Prostate gland (tissue), 2 donors: ENCODE measurements around the gene AMPH.

ENCODE experiments used
- POLR2AphosphoS5 ChIP-seq: sonication (generic); formaldehyde crosslinking; IDR thresholded peaks from one replicate; pipeline ENCODE4 v1.6.1; 2017; ENCODE audit warnings: antibody characterized with exemption
- TF ChIP-seq, protein P1 (sequence below), 4 experiments: fragments of 200-600 bp in 2 of 4; fragments of 450-650 bp in 2 of 4; sonication (generic) in 2 of 4; IDR thresholded peaks; 1 replicate in 3 of 4; 2 replicates in 1 of 4; pipeline ENCODE4 v1.5.1; 2016 to 2019; ENCODE audit warnings: antibody characterized with exemption in 4 of 4, mild to moderate bottlenecking in 2 of 4, moderate library complexity in 2 of 4

DNA sequence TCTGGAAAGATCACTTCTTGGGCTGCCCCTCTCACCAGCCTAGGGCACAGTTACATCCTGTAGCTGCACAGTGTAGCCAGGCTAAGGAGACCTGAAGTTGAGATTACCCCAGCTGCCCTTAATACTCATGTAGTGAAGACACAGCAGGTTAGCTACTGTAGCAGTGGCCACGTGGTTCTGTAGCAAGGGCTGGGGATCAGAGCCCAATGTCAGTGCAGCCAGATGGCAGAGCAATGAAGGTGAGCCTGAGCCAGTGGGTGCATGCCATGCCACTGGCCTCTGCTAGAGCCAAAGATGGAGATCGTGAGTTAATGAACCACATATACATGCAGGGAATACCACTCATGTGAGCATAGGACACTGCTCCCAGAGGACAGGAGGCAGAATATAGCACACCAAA lies 15.5 kb downstream of the AMPH start:
- TF ChIP-seq, protein P1, sequence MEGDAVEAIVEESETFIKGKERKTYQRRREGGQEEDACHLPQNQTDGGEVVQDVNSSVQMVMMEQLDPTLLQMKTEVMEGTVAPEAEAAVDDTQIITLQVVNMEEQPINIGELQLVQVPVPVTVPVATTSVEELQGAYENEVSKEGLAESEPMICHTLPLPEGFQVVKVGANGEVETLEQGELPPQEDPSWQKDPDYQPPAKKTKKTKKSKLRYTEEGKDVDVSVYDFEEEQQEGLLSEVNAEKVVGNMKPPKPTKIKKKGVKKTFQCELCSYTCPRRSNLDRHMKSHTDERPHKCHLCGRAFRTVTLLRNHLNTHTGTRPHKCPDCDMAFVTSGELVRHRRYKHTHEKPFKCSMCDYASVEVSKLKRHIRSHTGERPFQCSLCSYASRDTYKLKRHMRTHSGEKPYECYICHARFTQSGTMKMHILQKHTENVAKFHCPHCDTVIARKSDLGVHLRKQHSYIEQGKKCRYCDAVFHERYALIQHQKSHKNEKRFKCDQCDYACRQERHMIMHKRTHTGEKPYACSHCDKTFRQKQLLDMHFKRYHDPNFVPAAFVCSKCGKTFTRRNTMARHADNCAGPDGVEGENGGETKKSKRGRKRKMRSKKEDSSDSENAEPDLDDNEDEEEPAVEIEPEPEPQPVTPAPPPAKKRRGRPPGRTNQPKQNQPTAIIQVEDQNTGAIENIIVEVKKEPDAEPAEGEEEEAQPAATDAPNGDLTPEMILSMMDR (IDR thresholded peaks at IDR 0.05) = no peak
- no peak for TF ChIP-seq POLR2AphosphoS5
